ENCODE results near the gene POU2AF2.

The POU2AF2 gene

DNA sequence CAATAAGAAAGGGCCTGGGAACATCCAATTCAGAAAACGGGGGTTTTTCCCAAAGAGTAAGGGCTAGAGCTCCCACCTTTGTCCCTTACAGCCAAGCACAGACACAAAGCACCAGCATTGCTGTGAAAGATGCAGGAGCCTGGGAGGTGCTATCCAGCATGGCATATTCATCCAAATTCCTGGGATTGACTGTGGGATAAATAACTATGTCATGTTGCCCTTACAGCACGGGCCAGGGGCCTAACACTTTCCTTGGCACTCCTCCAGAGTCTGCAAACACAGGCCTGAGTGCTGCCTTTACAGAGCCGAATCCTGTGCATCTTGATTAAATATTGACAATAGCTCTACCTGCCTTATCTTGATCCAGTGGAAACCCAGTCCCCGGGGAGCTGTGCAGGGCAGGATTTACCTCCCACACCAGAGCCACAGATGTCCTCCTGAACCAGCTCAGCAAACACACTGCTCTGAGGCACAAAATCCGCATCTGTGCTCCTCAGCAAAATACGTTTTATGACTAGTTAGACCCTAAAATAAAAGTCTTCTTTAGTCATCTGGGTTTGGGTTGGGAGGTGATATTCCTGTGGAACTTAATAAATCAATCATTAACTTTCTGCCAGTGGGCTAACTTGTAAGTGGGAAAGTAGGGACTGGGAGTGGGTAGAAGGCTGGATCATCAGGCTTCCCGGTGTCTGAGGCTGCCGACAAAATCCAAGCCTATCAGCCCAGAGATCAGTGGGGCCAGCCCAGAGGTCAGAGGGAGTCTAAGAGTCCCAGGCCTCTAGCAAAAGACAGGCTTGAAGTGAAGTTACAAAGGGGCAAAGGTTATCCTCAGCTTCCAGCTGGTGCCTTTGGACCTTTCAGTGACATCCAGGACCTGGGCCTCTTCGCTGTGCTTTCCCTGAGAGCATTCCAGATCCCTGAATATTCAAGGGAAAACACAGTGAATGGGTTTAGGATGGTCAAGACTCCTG lies 89.3 kb downstream of the POU2AF2 start:
- DNase-seq = peak; percentile 100

DNA sequence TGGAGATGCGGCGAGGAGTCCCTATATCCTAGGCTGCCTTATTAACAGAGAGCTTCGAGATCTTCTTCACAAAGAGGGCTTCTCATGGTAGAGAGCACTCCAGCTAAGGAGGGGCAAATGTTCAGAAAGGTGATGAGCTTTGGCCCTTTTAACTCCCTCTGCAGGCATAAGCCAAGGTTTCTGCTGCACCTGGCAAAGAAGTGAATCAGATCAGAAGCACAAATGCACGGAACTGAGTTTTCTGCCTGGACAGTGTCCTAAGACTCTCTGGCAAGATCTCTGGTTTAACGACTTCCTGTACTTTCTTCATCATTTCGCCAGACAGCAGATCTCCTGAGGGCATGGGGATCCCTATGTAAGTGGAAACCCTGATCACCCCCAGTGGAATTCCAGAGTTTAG lies 90.0 kb downstream of the POU2AF2 start:
- peak; percentile 73 for DNase-seq

All from NCI-H69 (cell line).